Fibroblast of skin of left biceps (primary cell): Measurements from ENCODE around the gene RUNX1.
A peak's percentile ranks its signal among the peaks of the same experiment; 100 is the strongest.

Source experiments
- DNase-seq, 2 experiments: peaks; one replicate each; pipeline ENCODE4 v3.0.0-alpha.2; 2013; ENCODE audit warnings: low read depth in 2 of 2

The RUNX1 gene

DNA sequence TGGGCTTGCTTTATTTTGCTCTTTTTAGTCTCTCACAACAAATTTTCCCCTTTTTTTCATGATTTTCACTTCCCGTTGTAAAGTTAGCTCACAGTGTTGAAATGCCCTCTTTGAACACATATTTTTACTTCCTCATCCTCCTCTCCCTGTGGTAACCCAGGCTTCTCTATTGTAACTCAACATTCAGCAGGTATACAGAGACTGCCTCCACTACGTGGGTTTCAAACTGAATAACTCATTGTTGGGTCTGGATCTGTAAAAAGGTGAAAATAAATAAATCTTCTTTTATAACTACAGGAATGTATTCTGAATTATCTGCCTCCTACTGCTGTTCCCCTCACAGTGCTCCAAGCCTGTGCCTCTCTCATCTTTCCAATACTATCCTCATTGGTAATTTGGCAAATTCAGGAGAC, 166.4 kb downstream of the RUNX1 start:
- DNase-seq, result no peak

DNA sequence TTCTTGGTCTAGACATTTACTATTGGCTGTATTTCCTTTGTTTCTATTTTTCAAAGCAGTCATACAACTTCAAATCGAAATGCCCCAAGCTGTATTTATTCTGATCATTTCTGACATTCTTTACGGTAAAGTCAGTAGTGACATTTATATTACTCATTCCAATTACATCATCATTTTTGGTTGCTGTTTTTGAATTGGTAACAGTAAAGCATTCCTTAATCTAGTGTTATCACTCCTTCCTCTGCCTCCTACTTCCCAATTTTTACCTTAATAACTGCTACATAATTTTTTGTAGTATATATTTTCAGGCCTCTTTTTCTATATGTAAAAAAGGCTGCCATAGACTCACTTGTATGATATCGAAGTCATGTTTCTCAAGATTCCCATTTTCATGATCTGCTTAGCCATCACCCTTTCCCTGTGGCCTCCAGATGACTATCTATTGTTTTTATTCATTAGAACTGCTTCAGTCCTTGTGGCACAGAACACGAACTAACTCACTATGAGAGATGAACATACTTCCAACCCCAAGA, 167.2 kb downstream of the RUNX1 start:
- DNase-seq, result peak; percentile 61 to 73

DNA sequence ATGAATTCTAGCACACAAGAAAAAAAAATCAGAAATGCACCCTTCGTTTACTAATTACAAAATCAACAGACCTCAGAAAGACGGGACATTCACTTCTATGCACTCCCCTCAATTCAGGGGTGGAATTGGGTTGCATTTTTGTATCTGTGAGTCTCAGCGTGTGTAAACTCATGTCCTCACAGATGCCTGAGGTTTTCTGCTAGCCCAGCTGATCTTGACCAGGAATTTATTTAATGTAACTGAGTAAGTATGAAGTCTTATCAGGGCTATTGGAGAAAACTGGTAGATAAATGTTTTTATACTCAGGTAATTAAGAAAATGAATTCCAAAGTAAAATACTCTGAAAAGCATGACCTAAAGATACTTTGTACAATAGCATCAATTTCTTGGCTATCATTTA, 167.7 kb downstream of the RUNX1 start:
- peak in 1 of 2 experiments; percentile 35 for DNase-seq

DNA sequence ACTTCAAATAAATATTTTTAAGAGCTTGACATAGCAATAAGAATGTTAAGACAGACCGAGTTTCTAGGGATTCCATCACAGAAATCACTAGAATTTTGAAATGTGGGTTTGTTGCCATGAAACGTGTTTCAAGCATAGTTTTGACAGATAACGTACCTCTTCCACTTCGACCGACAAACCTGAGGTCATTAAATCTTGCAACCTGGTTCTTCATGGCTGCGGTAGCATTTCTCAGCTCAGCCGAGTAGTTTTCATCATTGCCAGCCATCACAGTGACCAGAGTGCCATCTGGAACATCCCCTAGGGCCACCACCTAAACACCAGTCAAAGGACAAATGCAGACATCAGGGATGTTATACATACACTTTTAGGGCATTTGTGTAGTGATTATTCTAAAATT, 168.7 kb downstream of the RUNX1 start:
- DNase-seq, result no peak

DNA sequence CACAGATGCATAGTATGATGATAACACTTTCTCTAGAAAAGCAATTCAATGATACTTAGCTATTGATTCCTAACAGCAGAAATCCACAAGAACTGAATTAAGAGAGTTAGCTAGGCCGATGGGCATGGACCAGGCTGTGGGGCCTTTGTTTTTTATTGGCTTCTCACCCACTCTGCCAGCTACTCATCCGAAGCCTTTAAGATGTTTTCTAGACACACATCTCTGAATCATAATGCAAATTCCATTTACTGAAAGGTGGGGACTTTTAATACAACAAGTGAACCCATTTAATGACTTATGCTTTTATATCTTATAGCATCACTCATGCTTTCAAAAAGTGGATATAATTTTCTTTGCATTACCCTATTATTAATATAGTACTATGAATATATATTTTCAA, 170.2 kb downstream of the RUNX1 start:
- DNase-seq, result no peak

DNA sequence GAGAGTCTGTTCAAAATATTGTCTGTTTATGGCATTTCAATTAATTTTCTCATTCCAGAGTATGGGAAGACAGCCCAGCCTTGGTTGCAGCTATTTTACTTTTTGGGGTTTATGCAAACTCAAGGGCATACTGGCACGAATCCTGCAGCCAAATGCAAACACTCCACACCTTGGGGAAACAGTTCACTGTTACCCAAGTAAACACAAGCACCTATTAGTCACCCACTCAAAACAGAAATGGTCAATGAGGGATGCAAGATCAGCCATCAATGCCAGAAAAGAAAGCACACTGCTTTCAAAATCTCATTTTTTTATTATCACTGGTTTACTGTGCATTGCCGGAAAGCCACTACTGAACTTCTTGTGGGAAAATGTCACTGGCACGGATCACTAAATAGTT, 170.6 kb downstream of the RUNX1 start:
- no peak for DNase-seq

DNA sequence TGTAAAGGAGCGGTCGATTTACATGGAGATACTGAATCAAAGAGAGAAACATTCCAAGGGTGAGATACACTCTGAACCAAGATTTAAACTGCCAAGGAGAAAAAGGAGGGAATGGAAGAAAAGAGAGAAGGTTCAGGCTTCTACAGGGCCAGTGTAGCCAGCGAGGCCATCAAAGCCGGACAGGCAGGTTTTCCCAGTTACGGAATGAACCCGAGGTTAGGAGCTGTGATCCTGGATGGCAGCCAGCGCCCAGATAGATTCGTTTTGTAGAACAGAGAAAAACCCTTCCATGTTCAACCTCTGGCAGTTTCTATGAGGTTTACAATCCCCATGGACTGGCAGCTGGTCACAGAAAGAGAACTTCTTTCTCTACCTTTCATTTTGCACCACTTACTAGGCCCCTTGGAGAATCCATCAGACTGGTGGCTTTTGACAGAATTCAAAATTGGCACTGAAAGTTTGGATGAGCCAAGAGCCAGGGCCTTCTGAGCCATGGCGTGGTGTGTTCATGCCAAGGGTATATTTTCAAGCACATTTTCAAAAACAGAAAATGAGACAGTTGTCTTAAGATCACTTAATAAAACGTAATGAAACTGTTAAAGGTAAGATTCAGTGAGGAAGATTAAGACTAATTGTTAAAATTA, 171.5 kb downstream of the RUNX1 start:
- DNase-seq, result no peak

DNA sequence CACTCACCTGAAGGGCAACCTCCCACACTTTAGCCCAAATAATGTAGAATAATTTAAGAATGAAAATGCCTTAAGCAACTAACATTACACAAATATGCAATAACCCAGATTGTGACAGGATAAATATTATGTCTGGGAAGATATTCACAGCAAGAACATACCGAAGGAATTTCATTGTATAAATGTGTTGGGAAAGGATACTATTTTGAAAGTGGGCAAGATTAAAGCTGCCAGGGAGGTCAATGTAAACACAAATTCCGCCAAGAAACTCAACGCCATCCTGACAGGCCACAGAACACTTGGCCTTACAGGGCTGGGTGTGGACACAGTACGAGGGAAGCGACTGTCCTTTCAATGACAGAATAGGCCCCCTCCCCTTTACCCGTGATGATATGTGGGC, 173.3 kb downstream of the RUNX1 start:
- DNase-seq, result no peak

DNA sequence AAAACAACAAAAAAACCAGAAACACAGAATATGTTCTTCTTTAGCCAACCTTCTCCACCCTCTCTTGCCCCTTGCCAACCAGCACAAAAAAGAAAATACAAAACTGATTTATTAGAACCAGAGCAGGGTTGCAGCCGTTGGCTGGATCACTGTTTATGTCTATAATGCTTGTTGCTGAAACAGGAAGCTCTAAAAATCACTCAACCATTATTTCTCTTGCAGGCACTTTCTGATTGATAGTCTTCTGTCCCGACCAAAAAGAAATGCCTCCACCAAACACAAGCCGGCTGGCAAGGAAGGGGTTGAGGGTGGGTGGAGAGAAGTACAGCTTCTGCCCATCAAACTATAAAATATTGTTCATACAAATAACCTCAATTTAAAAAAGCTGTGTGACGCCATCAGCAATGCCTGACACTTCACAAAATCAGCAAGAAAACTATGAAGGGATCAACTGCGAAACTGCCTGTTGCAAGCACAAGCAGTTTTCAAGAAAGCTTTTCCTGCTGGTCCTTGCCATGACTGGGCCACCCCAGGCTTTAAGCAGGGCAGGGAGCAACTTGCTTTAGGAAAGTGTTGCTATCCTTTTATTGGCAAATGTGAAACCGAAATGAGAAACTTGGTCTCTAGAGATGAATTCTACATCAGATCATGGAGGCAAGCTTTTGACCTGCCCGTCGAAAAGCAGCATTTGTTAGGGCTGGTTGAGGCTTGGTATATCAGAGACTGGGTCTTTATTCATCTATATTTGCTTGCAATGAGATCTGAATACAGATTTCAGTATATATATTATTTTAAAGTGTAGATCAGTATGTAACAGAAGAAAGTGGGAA, 174.2 kb downstream of the RUNX1 start:
- DNase-seq, result no peak

DNA sequence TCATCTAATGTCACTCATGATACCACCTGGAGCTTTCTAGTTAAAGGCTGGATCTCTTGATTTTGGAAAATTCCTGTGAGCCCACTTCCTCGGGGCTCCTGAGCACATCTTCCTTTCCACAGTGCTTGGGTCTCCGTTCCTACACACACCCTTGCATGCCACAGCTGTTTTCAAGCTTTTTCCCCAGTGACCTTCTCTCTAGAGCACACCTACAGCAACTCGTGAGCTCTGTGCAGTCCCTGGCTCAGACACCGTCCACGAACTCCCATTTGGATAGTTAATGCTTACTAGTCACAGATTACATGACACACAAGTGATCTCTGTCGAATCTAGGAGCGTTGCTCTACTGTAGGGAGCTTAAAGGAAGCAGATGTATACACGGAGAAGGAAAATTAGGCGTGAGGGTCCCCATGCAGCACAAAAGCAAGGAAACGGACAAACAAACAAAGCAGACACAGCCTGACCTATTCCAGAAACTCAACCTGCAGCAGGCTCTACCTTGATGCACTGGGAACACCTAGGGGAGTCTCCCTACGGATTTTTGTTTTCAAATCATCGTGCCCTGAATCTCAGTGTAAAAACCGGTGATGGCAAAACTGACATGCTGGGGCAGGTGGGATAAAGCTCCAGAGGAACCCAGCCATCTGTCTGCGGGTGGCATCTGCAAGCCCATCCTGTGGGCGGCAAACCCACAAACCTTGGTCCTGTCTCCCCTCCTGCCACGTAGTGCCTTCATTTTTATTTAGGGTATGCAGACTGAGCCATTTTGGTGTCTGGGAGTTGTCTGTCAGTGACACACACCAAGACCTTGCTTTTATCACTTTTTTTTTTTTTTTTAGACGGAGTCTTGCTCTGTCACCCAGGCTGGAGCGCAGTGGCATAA, 177.8 kb downstream of the RUNX1 start:
- no peak for DNase-seq

DNA sequence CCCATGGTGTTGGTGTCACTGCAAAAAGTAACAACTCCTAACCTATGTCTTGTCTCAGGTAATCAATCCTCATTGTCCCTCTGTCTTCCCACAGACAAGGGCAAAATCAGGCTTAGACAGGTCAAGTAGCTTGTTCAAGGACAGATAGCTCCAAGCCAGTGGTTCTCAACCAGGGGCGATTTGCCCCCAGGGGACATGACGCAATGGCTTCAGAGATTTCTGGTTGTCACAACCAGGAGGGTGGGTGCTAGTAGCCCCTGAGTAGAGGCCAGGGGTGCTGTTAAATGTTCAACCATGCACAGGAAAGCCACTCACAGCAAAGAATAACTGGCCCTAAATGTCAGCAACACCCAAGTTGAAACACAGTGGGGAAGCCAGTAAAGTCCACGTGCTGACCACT, 178.9 kb downstream of the RUNX1 start:
- DNase-seq, result no peak

DNA sequence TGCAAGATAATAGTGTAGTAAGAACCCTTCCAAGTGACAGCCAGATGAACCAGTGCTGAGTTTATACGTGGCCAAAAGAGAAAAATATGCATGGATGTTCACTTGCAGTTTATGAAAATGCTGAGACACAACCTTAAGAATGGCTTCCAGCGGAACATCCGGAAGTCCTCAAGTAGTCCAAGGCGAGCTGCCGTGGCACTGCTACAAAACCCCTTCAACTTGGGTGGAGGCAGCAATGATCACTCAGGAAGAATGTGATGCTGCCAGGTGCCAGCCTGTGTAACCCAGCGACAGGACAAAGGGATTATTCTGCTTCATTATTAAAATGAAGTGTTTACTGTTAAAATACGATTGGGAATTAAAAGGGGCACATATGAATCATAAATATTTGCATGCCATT, 179.6 kb downstream of the RUNX1 start:
- no peak for DNase-seq

DNA sequence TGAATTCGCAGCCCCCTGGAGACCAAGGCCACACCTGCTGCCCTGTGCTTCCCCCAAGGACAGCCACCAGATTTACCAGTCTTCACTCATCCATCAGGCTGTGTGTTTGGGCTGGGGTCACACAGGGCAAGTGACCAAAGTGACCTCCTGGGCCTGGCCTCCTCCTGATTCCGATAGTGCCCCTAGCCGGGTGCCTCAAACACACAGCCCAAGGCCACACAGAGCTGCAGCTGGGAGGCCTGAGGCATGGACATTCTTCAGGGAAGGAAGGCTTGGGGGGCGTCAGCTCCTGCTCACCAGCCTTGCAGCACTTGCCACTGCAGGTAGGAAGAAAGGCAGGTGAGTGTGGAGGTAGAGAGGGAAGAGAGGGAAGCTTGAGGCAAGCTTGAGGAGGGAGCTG, 181.3 kb downstream of the RUNX1 start:
- DNase-seq, result no peak

DNA sequence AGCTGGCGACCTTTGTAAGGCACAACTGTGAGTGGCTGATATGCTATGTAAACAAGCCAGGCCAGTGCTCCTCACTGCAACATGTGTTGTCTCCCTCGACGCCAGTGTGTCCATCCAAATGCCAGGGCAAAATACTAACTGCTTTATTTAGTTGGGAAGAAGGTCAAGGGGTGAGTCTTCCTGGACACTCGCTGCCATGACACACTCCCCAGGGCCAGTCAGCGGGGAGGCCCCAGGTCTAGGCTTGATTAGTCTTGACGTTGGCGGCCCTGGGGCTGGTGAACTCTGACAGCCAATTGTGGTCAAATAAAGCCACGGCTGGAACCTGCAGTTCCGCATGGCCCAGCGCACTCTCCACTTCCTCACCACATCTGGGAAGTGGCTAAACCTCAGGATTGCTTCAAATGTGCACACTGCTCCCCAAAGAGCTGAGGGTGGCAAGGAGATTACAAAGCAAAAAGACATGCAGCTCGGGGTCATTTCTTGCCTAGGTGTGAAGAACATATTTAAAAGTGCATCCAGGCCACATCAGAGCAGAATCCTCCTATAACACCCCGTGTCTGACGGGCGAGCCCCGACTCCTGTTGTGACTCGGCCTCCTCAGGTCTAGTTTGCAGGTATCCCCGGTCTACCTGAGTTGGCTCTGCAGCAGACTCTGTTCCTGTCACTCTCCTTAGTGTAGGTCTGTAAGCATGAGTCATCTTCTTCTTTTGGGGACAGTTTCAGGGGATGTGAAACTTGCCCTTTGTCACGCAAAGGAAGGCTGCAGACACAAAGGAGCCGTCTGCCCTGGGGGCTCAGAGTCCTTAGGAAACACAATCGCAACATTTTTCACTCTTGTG, 183.5 kb downstream of the RUNX1 start:
- DNase-seq, result no peak

DNA sequence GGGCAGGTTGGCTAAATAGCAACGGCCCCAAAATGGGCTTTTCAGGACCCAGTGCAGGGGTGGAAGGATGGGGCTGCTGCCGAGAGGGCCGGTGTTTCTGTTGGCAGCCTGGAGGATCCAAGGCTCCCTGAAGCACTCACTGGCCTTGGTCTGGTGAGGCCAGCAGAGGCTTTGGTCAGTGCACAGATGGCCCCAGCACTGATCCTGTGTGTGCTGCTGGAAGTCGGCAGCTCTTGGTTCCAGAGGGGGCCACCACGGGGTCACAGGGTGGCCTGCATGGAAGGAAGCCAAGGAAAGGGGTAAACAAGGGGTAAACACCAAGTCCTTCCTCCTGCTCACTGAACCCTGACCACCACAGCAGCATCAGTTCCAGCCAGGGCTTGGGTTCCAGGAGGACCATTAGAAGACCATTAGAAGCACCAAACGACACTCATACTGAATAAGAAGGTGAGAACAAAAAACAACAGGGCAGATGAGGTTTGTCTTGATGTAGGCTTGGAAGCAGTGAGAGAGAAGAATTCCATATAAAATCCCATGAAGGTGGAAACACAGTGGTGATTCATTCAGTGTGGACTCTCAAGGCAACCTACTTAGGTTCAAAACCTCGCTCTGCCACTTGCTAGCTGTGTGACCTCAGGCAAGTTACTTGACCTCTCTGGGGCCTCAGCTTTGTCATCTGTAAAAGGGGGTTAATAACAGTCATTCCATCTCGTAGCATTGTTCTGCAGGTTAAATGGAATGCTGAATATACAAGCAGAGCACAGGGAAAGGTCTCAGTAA, 184.5 kb downstream of the RUNX1 start:
- DNase-seq, result no peak

DNA sequence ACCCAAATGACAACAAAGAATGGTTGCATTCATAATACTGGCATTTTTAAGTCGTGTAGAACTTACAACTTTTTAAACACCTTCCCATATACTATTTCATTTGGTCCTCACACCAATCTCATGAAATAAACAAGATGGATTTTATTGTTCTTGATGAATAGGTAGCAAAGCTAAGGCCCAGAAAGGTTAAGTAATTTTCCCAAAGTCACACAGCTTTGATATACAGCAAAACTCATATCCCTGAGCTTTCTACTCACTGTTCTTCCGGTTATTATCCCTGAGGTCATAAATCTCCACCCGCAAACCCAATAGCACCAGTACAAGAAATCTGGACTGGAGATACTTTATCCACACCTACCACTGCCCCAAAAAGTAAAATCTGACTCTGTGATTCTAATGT, 186.2 kb downstream of the RUNX1 start:
- no peak for DNase-seq

DNA sequence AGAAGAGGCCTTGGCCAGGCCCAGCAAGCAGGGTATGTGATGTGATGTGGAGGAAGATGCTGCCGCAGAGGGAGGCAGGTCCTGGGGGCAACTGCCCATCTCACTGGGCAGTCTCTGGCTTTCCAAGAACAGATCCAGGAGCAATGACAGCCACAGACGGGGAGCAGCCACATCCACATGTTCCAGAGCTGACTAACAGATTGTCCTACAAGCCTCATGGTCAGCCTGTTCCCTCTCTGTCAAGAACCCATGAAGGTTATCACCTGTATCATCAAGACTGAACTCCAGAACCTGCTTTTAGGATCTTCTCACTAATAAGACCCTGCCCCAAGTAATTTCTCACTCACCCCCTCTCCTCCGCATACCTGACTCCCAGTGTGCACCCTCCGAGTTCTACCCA, 187.8 kb downstream of the RUNX1 start:
- no peak for DNase-seq

DNA sequence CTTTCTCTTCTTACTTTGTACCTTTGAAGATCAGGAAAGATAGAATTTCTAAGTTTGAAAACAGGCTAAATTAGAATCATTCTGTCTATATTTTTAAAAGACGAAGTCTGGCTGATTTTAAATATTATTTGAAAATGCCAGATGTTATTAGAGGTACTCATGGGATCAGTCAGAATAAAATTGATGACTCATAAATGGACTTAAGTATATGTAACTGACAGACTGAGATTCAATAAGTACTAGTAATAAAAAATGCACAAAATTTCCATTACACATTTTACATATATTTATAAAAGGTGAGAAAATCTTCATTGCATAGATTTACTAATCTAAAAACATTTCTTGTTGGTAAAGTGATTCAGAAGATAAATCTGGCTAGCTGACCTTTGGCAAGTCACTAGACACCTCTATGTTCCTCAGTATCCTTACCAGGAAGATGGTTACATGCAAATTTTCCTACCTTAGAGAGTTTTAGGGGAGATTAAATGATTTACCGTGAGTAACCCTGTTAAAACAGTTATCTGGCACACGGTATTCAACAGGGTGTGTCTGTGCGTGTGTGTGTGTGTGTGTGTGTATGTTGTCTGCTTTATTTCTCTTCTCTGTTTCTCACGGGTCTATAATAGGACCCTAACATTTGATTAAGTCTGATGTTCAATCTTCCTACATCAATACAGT, 189.0 kb downstream of the RUNX1 start:
- DNase-seq, result no peak

DNA sequence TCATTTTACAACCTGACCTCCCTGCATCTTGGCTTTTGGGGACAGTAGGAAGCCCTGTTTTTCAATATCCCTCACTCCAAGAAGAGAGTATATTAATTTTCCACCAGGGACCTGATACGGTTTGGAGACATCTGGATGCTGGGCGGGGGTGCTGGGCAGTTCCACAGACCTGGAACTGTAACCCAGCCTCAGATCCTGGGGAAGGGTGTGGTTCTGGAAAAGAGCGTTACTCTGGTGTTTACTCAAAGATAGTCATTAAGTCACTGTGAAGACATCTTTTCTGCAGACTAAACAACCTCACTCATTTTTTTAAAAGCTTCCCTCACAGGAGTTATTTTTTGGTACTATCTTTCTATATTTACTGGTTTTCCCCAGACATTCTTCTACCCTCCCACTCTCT, 190.5 kb downstream of the RUNX1 start:
- no peak for DNase-seq

DNA sequence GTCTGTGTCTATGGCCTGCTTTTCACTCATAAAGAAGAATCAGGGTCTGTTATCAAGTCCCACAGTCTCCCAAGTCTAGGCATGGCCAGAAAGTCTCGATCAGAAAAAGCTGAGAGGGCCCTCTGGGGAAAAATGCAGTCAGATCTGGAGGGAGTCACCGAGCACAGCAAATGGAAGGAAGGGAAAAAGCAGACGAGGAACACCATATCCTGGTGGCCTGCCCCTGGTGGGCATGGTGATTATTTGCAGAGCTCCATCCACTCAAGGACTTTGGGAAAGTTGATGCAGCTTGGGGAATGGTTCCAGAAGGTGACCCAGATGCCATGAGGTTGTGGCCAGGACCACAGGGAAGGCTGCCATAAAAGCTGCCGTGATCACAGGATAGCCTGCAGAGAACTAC, 191.2 kb downstream of the RUNX1 start:
- DNase-seq, result no peak
